SK-N-SH treated with all-trans-retinoic acid at 6 μM for 48 hours (cell line): ENCODE results near the gene AGMO.

Experiments used
- ATAC-seq: fragments of 200-7000 bp; cut with Tn5 transposase; 3 replicates; pipeline ENCODE4 v1.9.1; 2020; ENCODE audit warnings: mild to moderate bottlenecking, moderate library complexity
- ARNTL ChIP-seq: fragments of 450-650 bp; formaldehyde crosslinking; IDR thresholded peaks from 2 replicates; pipeline ENCODE4 v1.5.0; 2020; ENCODE audit warnings: low read depth, mild to moderate bottlenecking, moderate library complexity, borderline replicate concordance
- CREB5 ChIP-seq: fragments of 250-450 bp; sonication (Bioruptor Pico); IDR thresholded peaks from 2 replicates; pipeline ENCODE4 v1.5.1; 2020; ENCODE audit warnings: low read depth, mild to moderate bottlenecking, moderate library complexity
- CSDC2 ChIP-seq: fragments of 250-450 bp; sonication (Bioruptor Pico); IDR thresholded peaks from 2 replicates; pipeline ENCODE4 v1.5.0; 2020; ENCODE audit warnings: mild to moderate bottlenecking, moderate library complexity
- CSRNP3 ChIP-seq: fragments of 250-450 bp; sonication (Bioruptor Pico); IDR thresholded peaks from 2 replicates; pipeline ENCODE4 v1.5.1; 2021; ENCODE audit warnings: mild to moderate bottlenecking, moderate library complexity
- ESRRG ChIP-seq: fragments of 250-450 bp; sonication (Bioruptor Pico); IDR thresholded peaks from 2 replicates; pipeline ENCODE4 v1.6.1; 2021; ENCODE audit warnings: mild to moderate bottlenecking
- GLIS3 ChIP-seq: fragments of 250-450 bp; sonication (Bioruptor Pico); IDR thresholded peaks from 2 replicates; pipeline ENCODE4 v1.5.0; 2020; ENCODE audit warnings: mild to moderate bottlenecking, moderate library complexity
- ISL1 ChIP-seq: fragments of 250-450 bp; sonication (Bioruptor Pico); IDR thresholded peaks from 2 replicates; pipeline ENCODE4 v2.1.2; 2022; ENCODE audit warnings: mild to moderate bottlenecking, moderate library complexity
- OSR1 ChIP-seq: fragments of 250-450 bp; sonication (Bioruptor Pico); IDR thresholded peaks from 2 replicates; pipeline ENCODE4 v1.8.0; 2022; ENCODE audit warnings: moderate library complexity, mild to moderate bottlenecking, inconsistent platforms
- PATZ1 ChIP-seq: fragments of 250-450 bp; sonication (Bioruptor Pico); IDR thresholded peaks from 2 replicates; pipeline ENCODE4 v1.8.0; 2020; ENCODE audit warnings: mild to moderate bottlenecking, moderate library complexity, borderline replicate concordance
- PPARA ChIP-seq: fragments of 250-450 bp; sonication (Bioruptor Pico); IDR thresholded peaks from 2 replicates; pipeline ENCODE4 v1.5.0; 2020; ENCODE audit warnings: mild to moderate bottlenecking, borderline replicate concordance
- RARB ChIP-seq: fragments of 250-450 bp; sonication (Bioruptor Pico); IDR thresholded peaks from 2 replicates; pipeline ENCODE4 v1.8.0; 2021; ENCODE audit warnings: mild to moderate bottlenecking, moderate library complexity
- SNAI2 ChIP-seq: fragments of 250-450 bp; sonication (Bioruptor Pico); IDR thresholded peaks from 2 replicates; pipeline ENCODE4 v1.5.0; 2020; ENCODE audit warnings: mild to moderate bottlenecking, moderate library complexity
- TCF4 ChIP-seq: fragments of 250-450 bp; sonication (Bioruptor Pico); IDR thresholded peaks from 2 replicates; pipeline ENCODE4 v1.8.0; 2021; ENCODE audit warnings: mild to moderate bottlenecking, moderate library complexity, borderline replicate concordance
- TOX ChIP-seq: fragments of 250-450 bp; sonication (Bioruptor Pico); IDR thresholded peaks from 2 replicates; pipeline ENCODE4 v1.8.0; 2021; ENCODE audit warnings: mild to moderate bottlenecking, moderate library complexity, borderline replicate concordance
- TSHZ2 ChIP-seq: fragments of 250-450 bp; sonication (Bioruptor Pico); IDR thresholded peaks from 2 replicates; pipeline ENCODE4 v1.5.0; 2020; ENCODE audit warnings: mild to moderate bottlenecking, moderate library complexity
- ZC3H10 ChIP-seq: fragments of 250-450 bp; sonication (Bioruptor Pico); IDR thresholded peaks from 2 replicates; pipeline ENCODE4 v1.5.1; 2021; ENCODE audit warnings: mild to moderate bottlenecking, moderate library complexity
- ZFP3 ChIP-seq: fragments of 250-450 bp; sonication (Bioruptor Pico); IDR thresholded peaks from 2 replicates; pipeline ENCODE4 v1.5.0; 2020; ENCODE audit warnings: mild to moderate bottlenecking, moderate library complexity
- ZFP30 ChIP-seq: fragments of 450-650 bp; formaldehyde crosslinking; IDR thresholded peaks from 2 replicates; pipeline ENCODE4 v1.5.0; 2022; ENCODE audit warnings: mild to moderate bottlenecking, moderate library complexity
- ZNF565 ChIP-seq: fragments of 450-650 bp; formaldehyde crosslinking; conservative IDR thresholded peaks from 2 replicates; pipeline ENCODE4 v1.5.0; 2020; ENCODE audit warnings: low read depth, mild to moderate bottlenecking, moderate library complexity
- ZNF70 ChIP-seq: fragments of 450-650 bp; formaldehyde crosslinking; IDR thresholded peaks from 2 replicates; pipeline ENCODE4 v1.5.0; 2020; ENCODE audit warnings: mild to moderate bottlenecking, moderate library complexity
- ZNF8 ChIP-seq: fragments of 450-650 bp; formaldehyde crosslinking; IDR thresholded peaks from 2 replicates; pipeline ENCODE4 v1.5.0; 2020; ENCODE audit warnings: mild to moderate bottlenecking, moderate library complexity
- TF ChIP-seq, protein P1 (sequence below): fragments of 250-450 bp; sonication (Bioruptor Pico); IDR thresholded peaks from 2 replicates; pipeline ENCODE4 v1.8.0; 2021; ENCODE audit warnings: low read depth, mild to moderate bottlenecking, moderate library complexity, borderline replicate concordance

Gene AGMO

GRCh38 chr7:15400440-15400839 is 161.4 kb downstream of the AGMO start:
- TF ChIP-seq ZNF70 (CRISPR knock-in tag) (no peak), GLIS3 (no peak), TOX (CRISPR knock-in tag) (no peak)
- TF ChIP-seq, all 23 proteins: peak for 0
- no peak for ATAC-seq

DNA sequence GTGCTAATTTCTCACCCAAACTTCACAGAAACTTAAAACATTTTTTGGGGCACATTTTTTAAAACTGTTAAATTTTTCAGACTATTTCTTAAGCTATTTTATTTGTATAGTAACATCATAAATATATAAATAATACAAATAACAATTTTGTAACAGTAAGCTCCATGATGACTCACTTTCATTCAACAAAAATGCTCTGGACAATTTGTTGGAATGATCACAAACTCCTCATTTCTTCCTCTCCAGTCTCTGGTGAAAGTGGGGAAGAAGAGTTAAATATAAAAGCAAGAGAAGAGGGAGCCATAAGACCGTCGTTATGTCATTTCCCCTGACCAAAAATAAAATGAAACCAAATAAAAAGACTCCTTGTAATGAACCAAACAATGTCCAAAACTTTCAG is 162.4 kb downstream of the AGMO start:
- TF ChIP-seq CREB5 (CRISPR knock-in tag): no peak
- TF ChIP-seq ZNF8 (CRISPR knock-in tag): no peak
- no peak for TF ChIP-seq GLIS3
- TF ChIP-seq ESRRG (CRISPR knock-in tag): no peak
- no peak for TF ChIP-seq PPARA (CRISPR knock-in tag)
- TF ChIP-seq ZC3H10 (CRISPR knock-in tag): no peak
- TF ChIP-seq ZFP30 (CRISPR knock-in tag): no peak
- TF ChIP-seq, all 23 proteins: peak for 0
- ATAC-seq: no peak

DNA sequence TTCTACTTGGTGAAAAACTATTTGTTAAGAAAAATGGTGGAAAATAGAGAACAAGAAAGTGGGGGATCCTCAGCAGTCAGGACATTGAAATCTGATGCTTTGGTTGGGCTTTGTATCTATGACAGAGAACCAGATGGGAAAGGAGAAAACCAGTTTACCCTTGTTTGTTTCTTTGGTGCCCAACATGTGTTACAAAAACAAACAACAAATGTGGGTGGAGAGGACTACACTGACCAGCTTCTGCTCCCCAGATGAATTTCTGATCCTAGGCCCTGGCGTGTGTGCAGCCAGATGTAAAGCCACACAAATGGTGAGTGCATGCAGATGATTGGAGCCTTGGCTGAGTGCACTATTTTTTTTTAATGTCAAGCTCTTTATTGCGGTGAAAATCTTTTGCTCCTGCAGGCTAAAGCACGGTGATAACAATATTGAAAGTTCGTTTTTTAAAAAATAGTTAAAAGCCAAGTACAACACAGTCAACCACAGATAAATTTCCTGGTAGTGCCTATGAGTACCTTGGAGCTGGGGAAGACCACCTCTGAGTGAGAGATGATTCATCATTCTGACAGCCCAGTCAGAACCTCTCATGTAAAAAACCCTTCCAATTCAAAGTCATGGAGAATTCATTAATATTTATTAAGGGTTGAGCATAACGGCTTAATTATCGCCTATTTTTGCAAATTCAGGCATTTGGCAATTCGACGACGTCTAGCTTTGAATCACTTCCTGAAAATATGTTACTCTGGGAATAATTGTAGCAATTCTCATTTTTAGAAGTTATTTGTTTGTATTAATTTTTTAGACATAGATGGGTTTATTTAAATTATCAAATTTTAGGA is 163.7 kb downstream of the AGMO start:
- TF ChIP-seq OSR1 (CRISPR knock-in tag) (no peak), ZNF565 (CRISPR knock-in tag) (no peak), RARB (CRISPR knock-in tag) (no peak), TSHZ2 (CRISPR knock-in tag) (no peak), ZFP3 (no peak), TCF4 (no peak), SNAI2 (CRISPR knock-in tag) (no peak), ISL1 (CRISPR knock-in tag) (no peak), CSDC2 (no peak), TOX (CRISPR knock-in tag) (no peak), CREB5 (CRISPR knock-in tag) (no peak), ZNF8 (CRISPR knock-in tag) (no peak), ZNF70 (CRISPR knock-in tag) (no peak), ARNTL (CRISPR knock-in tag) (no peak), PATZ1 (CRISPR knock-in tag) (no peak)
- ATAC-seq: no peak

- ATAC-seq: no peak
- no peak for TF ChIP-seq RARB (CRISPR knock-in tag)
- TF ChIP-seq, protein P1, sequence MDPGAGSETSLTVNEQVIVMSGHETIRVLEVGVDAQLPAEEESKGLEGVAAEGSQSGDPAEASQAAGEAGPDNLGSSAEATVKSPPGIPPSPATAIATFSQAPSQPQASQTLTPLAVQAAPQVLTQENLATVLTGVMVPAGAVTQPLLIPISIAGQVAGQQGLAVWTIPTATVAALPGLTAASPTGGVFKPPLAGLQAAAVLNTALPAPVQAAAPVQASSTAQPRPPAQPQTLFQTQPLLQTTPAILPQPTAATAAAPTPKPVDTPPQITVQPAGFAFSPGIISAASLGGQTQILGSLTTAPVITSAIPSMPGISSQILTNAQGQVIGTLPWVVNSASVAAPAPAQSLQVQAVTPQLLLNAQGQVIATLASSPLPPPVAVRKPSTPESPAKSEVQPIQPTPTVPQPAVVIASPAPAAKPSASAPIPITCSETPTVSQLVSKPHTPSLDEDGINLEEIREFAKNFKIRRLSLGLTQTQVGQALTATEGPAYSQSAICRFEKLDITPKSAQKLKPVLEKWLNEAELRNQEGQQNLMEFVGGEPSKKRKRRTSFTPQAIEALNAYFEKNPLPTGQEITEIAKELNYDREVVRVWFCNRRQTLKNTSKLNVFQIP (CRISPR knock-in tag): no peak
- no peak for TF ChIP-seq ZNF565 (CRISPR knock-in tag)
- TF ChIP-seq ZFP30 (CRISPR knock-in tag): no peak
- TF ChIP-seq OSR1 (CRISPR knock-in tag): no peak
- TF ChIP-seq ZFP3: no peak
- no peak for TF ChIP-seq TSHZ2 (CRISPR knock-in tag)
- no peak for TF ChIP-seq ZNF70 (CRISPR knock-in tag)
- no peak for TF ChIP-seq ISL1 (CRISPR knock-in tag)
- TF ChIP-seq CSRNP3 (CRISPR knock-in tag): no peak
- TF ChIP-seq SNAI2 (CRISPR knock-in tag): no peak
- no peak for TF ChIP-seq ARNTL (CRISPR knock-in tag)
Observed at GRCh38 chr7:15397159-15397550, 164.7 kb downstream of the AGMO start.
